Activated T-cell treated with anti-CD3 and anti-CD28 coated beads for 1 hour (primary cell): ENCODE results near the gene ZFX.

Experiments used
- DNase-seq: peaks from one replicate; pipeline ENCODE4 v3.0.0-alpha.2; 2020; ENCODE audit warnings: low read depth

Gene ZFX

DNA sequence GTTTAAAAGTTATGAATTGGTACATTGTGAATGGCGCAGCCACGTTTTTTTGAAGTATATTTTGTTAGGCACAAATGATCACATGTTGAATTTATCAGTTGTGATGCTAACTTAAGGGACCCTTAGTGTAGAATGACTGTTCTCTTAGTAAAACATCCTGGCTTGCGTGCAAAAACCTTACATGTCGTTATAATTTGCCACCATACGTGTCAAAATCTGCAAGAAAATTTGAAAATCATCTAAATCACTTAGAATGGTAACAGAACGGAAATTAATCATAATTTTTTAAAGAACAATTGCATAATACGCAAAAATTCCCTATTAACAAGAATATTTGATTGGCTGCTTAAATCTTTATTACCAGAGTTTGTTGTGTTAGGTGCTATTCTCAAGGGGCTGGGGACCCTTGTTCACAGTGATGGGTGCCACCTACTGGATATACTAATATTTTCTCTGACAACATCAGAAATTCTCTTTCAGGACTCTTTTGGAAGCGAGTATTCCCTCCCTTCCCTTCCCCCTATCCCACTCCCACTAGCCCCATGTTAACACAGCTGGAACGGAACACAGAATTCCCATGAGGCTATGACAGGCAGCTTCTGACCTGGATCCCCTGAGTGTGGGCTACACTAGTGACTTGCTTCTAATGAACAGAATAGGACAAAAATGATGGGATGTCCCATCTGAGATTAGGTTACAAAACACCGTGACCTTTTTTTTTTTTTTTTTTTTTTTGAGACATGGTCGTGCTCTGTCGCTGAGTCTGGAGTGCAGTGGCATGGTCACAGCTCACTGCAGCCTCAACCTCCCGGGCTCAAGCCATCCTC, 92.5 kb downstream of the ZFX start:
- DNase-seq: no peak

DNA sequence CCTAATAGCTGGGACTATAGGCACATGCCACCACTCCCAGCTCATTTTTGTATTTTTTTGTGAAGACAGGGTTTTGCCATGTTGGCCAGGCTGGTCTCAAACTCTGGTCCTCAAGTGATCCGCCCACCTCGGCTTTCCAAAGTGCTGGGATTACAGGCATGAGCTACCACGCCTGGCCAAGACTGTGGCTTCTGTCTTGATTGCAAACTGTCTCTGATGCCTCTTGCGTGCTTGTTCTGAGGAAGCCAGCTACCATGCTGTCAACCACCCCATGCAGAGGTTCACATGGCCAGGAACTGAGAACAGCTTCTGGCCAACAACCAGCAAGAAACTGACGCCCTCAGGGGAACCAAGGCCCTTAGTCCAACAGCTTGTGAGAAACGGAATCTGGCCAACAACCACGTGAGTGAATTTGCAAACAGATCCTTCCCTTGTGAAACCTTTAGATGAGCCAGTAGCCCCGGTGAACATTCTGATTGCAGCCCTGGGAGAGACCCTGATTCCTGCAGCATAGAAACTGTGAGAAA, 93.2 kb downstream of the ZFX start:
- DNase-seq: no peak

DNA sequence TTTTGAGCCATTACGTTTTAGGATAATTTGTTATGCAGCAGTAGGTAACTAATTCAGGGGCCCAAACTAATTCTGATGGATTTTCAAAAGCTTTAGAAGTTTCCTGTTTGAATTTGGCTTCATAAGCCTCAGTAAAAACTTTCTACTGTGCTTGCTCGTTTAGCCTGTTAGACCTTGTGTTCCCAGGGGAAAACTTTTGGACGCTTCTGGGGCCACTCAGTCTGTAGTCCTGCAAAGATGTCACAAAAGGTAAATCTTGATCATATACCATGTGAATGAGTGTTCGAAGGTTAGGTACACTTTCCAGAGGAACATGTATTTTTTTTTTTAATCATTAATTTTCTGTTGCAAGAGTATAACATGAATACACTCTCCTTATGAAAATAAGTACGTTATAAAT, 93.7 kb downstream of the ZFX start:
- no peak for DNase-seq

DNA sequence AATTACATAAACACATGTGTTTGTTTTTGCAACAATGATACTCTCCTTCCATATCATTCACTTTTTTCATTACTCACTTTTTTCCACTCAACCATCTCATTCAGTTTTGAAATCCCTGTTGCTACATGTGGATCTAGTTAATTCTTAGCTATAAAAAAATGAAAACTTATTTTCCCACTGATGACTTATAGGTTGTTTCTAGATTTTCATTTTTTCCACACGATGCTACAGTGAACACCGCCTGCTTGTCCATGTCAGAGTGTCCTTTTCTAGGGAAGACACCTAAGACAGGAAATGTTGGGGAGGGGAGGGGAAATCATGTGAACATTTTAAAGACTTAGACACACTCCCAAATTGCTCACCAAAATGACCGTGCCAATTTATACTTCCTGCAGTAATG, 94.2 kb downstream of the ZFX start:
- no peak for DNase-seq

DNA sequence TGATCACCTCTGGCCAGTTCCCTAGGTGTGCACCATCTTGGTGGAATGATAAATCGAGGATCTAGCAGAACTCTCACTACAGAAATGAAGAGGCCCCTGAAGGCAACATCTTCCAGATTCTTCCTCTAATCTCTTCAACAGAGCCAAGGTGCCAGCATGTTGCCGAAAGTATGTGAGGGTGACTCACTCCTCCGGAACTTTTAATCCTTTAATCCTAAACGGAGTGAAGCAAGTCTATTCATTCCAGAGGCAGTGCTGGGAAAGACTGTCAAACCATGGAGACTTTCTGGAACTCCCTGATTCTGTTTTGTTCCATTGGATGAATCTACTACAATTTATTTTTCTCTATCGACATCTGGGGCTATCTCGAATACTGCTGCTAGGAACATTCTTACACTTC, 95.7 kb downstream of the ZFX start:
- DNase-seq: no peak

DNA sequence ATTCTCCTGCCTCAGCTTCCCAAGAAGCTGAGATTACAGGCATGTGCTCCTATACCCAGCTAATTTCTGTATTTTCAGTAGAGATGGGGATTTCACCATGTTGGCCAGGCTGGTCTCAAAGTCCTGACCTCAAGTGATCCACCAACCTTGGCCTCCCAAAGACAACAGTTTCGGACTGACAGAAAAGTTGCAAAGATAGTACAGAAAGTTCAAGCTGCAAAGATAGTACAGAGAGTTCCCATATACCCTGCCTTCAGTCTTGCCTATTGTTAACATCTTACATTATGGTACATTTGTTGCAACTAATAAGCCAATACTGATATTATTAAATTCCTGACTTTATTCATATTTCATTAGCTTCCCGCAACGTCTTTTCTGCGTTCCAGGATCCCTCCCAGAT, 98.5 kb downstream of the ZFX start:
- DNase-seq: no peak

DNA sequence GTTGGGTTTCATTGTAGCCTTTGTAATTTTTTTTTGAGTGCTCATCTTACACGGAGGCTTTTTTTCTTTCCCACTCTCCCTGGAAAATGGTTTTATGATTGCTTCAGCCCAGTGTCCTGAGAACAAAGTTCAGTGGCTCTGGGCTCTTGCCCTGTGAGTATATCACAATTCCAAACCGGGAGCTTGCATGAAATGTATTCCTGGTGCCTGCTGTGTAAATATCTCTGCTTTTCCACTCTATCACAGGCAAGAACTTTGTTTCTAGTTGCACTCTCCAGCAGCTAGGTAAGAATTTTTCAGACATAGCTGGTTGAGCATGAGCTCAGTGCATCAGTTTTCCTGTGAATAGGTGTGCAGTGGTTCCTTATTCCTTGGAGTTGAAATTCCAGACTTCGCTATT, 103.5 kb downstream of the ZFX start:
- DNase-seq: no peak

DNA sequence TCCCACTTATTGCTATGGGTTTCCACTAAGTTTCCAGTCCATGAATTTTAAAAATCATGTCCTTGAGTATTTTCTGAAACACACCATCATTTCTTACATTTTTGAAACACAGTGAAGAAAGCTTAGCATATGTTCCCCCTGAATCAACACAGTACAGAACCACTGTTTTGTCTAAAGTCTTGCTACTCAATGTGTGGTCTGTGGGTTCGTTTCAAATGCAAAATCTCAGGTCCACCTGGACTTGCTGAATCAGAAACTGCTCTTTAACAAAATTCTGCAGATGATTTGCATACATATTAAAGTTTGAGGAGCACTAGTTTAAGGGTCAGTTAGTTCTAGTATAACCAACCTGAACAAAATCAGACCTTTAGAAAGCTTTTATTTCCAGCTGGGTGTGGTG, 103.9 kb downstream of the ZFX start:
- DNase-seq: no peak

DNA sequence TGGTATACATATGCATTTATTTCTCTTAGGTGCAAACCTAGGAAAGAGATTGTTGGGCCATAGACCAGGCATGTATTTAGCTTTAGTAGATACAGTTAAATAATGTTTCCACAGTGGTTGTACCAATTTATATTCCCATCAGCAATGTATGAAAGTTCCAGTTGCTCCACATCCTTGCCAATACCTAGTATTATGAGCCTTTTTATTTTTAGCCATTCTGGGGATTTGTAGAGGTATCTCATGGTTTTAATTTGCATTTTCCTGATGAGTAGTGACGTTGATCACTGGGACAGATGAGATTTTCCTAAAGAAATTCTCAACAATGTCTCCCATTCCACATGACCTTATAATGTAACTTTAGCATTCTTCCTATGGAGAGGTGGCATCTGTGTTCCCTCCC, 107.5 kb downstream of the ZFX start:
- no peak for DNase-seq

DNA sequence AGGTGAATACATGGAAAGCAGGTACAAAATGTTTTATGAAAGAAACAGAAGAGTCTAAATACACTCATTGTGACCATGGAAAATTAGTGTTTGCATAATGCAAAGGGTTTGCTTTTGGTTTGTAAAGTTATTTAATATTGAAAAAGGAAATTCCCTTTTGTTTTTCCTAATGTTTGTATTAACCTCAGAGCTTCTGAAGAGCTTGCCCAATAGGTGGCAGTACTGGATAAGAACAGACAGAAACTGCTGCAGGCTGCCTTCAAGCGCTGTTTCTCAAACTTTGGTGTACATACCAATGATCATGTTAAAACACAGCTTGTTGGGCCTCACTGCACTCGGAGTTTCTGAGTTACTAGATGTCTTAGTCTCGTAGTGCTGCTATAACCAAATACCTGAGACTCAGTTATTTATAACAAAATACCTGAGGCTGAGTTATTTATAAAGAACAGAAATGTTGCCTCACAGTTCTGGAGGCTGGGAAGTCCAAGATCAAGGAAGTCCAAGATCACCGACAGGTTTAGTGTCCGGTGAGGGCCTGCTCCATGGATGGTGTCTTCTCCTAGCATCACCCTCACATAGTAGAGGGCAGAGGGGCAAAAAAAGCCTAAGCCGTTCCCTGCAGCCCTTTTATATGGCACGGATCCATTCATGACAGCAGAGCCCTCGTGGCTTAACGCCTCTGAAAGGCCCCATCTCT, 110.2 kb downstream of the ZFX start:
- DNase-seq: no peak

DNA sequence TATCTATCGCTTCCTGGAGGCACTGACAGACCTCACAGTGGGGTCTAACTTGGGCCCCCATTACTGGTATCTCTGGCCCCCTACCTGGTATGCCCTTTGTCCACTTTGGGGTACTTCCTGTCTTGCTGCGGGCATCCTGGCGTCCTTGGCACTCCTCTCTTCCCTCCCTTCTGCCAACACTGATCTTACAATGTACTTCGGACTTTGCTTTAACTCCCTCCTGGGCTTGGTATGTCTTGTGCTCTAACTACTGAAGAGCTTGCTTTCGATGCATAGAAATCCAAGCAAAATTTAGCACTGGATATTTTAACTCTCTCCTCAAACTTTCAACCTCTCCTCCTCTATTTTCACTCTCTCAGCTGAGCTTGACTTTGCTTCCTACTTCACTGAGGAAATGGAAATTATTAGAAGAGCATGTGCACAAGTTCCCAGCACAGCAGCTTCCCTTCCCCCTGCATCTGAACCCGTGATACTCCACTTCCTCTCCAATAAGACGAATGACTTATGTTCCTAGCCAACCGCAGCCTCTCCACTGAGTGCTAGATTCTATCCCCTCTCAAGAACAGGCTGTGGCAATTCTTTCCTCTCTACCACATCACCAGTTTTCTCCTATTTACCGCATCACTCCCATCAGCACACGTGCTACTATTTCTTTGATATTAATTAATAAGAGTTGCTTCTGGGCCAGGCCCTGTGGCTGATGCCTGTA, 111.5 kb downstream of the ZFX start:
- DNase-seq: no peak

DNA sequence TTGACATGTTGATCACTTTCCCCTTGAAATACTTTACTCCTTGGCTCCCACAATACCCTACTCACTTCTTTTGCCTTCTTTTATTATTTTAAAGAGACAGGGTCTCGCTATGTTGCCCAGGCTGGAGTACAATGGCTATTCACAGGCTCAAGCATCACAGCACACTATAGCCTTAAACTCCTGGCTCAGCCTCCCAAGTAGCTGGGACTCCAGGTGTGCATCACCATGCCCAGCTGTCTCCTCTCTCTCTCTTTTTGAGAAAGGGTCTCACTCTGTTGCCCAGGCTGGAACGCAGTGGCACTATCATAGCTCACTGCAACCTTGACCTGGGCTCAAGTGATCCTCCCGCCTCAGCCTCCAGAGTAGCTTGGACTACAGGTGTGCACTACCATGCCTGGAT, 112.8 kb downstream of the ZFX start:
- DNase-seq: no peak

DNA sequence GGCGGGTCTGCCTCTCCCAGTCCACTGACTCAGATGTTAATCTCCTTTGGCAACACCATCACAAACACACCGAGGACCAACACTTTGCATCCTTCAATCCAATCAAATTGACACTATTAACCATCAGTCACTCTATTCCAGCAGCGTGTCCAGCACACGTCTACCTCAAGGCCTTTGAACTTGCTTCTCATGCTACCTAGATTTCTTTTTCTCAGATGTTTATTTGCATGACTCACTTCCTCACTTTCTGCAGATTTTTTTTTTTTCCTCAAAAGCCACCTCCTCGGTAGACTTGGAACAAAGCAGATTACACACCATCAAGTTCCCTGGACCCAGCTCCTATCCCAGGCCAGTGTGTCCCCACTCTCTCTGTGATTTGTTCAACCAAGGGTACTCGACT, 114.9 kb downstream of the ZFX start:
- DNase-seq: no peak
